SIG-M5 treated with dmso at 0.1 percent for 504 hours (cell line): ENCODE results near the gene FAM163B.
"Not testable (repeated sequence)": the region's sequence is repeated elsewhere in the genome, so short reads cannot be mapped to it uniquely, and the experiment has no call there.

ENCODE experiments used
- DNase-seq: peaks from one replicate; lab custom pipeline; 2025; ENCODE audit not compliant: unreplicated experiment; lab: John Stamatoyannopoulos, UW

The FAM163B gene

GRCh38 chr9:133640160-133640559 lies 31.0 kb upstream of the FAM163B start:
- no peak for DNase-seq

GRCh38 chr9:133639613-133640012 lies 30.4 kb upstream of the FAM163B start:
- no peak for DNase-seq

- DNase-seq = no peak
Observed at GRCh38 chr9:133638711-133639110, 29.5 kb upstream of the FAM163B start.

- DNase-seq = no peak
Observed at GRCh38 chr9:133638076-133638475, 28.9 kb upstream of the FAM163B start.

- DNase-seq = no peak
Observed at GRCh38 chr9:133637451-133638055, 28.4 kb upstream of the FAM163B start.

GRCh38 chr9:133636902-133637301 lies 27.7 kb upstream of the FAM163B start:
- DNase-seq = no peak

- no peak for DNase-seq
Observed at GRCh38 chr9:133635533-133636531, 26.6 kb upstream of the FAM163B start, which contains the start of gene DBH. Gene DBH (plus strand): TSS chr9:133636363. CDS start chr9:133636372, 9 bp downstream.

GRCh38 chr9:133635098-133635497 lies 25.9 kb upstream of the FAM163B start:
- no peak for DNase-seq

- no peak for DNase-seq
Observed at GRCh38 chr9:133634081-133634691, 25.0 kb upstream of the FAM163B start.

- no peak for DNase-seq
Observed at GRCh38 chr9:133633681-133634080, 24.5 kb upstream of the FAM163B start.

- DNase-seq = no peak
Observed at GRCh38 chr9:133632806-133633680, 23.9 kb upstream of the FAM163B start.

GRCh38 chr9:133631111-133631510 lies 21.9 kb upstream of the FAM163B start:
- DNase-seq = no peak

GRCh38 chr9:133629221-133630110 lies 20.3 kb upstream of the FAM163B start:
- DNase-seq = no peak

GRCh38 chr9:133628766-133629165 lies 19.6 kb upstream of the FAM163B start:
- no peak for DNase-seq

- DNase-seq = no peak
Observed at GRCh38 chr9:133627341-133627740, 18.2 kb upstream of the FAM163B start.

GRCh38 chr9:133626008-133626407 lies 16.8 kb upstream of the FAM163B start:
- not testable (repeated sequence) for DNase-seq

- DNase-seq = no peak
Observed at GRCh38 chr9:133622555-133622954, 13.4 kb upstream of the FAM163B start.

- DNase-seq = no peak
Observed at GRCh38 chr9:133621725-133622267, 12.6 kb upstream of the FAM163B start.

GRCh38 chr9:133619791-133620190 lies 10.6 kb upstream of the FAM163B start:
- peak; percentile 28 for DNase-seq
